NCI-H2029 treated with DMSO at 0.1 percent for 48 hours (cell line): Measurements from ENCODE around the gene MBP.

Experiments
- DNase-seq: peaks from one replicate; lab custom pipeline; 2025; lab: John Stamatoyannopoulos, UW

MBP gene

DNA sequence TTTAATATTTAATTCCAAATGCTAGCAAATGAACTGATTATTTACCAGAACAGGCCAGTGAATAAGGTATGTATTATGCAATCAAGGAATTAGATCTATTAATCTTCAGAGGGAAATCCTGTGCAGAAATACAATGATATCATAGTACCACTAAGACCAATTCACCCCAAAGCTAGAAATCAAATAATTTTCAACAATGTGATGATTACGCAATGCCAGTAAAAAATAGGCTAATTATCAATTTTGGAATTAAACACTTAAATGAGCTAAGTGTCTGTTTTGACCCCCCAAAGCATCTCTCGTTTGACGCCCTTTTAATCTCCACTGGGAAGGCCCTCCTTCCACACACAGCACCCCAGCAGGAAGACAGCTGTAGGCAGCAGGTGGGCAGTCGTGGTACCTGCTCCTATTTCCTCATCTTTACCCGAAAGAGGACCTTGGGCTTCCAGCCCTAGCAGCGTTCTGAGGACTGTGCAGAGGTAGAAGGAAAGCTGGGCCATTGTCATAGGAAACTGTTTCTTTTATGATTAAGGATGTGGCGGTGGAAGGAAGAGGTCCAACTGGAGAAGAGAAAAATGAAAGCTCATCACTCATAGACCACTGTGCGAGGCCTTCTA, 84.7 kb downstream of the MBP start:
- no peak for DNase-seq

DNA sequence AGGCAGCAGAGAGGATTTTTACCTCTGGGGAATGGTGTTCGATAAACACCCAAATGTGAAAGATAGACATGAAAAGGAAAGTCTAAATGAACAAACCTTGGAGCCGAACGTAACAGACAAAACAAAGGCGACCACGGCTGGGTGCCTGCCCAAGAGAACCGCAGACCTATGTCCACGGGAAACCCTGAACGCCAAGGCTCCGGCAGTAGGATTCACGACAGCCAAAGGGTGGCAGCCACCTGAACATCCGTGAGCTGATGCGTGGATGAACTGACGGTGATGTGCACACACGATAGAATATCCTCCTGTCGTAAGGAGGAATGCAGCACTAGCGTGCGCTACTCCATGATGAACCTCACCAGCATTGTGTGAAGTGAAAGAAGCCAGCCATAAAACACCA, 85.6 kb downstream of the MBP start:
- no peak for DNase-seq

DNA sequence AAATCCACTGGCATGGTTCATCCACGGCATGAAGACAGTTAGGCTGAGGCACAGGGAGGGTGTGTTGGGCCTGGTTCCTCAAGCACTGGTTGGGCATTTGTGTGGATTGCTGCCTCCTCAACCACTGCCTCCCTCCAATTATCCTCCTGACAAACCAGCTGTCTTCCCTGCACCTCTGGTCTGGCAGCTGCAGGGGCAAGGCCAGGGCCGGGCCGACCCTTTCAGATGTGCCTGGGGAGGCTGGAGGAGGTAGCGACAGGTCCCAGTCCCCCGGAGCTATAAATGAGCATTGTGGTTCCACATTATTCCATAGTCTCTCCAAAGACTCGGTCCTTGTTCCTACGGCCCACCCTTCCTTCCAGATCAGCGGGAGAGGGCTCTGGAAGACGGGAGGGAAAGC, 86.2 kb downstream of the MBP start:
- DNase-seq, result no peak

DNA sequence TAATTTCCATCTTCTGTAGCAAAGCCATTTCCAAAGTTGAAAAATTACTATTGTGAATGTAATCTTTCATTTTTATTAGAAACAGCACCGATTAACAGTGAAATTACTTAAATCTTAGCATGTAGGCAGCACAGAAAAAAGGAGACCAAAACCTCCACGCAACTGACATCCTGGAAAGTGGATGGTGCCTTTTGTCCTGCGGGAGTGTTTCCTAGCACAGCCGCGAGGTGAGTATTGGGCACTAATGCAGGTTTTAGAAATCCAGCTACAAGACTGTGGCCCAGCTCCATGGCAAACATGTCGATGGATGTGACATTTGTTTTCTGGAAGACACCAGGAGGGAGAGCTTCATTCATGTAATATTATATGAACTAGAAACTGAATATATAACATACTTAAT, 86.9 kb downstream of the MBP start:
- DNase-seq, result no peak

DNA sequence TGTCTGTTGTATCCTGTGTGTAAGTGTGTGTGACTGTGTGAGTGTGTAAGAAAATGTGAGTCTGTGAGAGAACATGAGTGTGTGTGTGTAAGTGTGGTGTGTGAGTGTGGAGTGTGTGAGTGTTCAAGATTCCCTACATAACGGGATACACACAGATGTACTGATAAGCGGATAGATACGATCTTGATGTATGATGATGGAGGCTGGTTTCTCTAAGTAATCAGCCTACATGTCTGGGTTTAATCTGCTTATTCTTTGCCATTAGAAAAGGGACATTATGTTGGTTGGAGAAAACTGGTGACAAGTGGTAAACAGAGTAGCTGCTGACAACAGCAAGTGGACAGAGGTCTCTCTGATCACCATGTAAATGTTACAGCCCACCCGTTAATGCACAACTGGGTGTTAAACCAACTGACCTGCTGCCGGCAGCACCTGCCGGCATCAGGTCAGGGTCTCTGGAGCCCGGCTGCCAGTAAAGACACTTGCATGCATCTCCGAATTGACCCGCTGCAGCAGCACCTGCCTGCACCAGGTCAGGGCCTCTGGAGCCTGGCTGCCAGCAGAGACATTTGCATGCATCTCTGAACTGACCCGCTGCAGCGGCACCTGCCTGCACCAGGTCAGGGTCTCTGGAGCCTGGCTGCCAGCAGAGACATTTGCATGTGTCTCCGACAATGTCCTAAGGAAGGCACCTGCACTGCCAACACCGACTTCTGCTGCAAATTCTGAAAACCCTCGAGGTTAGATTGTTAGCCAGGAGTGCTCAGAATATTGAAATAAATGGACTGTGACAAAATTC, 87.5 kb downstream of the MBP start:
- no peak for DNase-seq

DNA sequence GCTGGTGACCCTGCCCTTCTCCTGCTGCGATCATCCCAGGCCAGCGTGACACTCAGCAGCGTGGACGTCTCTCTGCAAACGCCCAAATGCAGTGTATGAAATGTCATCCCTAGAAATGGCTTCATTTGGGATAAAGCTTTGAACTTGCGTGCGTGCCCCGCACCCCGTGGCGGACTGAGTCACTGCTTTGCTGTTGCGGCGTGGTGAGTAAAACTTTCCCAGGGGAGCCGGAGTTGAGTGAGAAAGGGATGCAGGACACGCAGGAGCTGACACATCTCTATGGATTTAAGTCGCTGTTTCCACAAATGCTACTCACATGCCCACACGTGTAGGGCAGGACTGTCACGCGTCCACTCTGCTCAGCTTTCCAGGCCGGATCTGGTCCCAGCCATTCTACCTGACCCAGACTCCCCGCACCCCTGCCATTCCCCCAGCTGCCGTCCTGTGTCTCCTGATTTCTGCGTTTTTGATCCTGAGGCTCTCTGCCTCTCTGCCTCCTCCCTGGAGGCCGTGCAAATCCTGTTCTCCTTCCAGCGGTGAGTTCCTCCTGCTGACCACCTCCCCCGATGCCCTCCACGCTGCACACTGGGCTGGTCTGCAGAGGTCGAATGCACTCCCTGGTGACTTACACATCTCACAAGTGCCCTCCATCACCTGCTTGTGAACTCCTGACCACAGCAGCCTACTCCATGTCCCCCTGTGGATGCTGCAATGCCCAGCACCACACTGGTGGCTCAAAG, 88.9 kb downstream of the MBP start:
- no peak for DNase-seq

DNA sequence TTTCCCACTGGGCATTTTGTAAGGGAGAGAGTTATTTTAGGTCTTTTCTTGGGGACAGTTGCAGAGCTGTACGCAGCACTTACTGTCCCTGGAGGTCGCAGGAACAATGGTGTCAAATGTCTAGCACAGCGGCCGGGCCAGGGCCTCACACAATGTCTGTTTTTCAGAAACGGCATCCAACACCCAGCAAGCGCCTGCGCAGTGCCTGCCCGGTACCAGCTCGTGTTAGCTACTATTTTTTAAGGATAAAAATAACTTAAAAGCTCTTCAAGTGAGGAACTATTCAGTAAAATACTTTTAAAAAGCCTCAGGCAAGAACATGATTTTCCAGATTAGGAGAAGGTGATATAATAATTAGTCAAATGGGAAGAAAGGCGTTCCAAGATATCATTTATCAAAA, 90.0 kb downstream of the MBP start:
- DNase-seq, result no peak

DNA sequence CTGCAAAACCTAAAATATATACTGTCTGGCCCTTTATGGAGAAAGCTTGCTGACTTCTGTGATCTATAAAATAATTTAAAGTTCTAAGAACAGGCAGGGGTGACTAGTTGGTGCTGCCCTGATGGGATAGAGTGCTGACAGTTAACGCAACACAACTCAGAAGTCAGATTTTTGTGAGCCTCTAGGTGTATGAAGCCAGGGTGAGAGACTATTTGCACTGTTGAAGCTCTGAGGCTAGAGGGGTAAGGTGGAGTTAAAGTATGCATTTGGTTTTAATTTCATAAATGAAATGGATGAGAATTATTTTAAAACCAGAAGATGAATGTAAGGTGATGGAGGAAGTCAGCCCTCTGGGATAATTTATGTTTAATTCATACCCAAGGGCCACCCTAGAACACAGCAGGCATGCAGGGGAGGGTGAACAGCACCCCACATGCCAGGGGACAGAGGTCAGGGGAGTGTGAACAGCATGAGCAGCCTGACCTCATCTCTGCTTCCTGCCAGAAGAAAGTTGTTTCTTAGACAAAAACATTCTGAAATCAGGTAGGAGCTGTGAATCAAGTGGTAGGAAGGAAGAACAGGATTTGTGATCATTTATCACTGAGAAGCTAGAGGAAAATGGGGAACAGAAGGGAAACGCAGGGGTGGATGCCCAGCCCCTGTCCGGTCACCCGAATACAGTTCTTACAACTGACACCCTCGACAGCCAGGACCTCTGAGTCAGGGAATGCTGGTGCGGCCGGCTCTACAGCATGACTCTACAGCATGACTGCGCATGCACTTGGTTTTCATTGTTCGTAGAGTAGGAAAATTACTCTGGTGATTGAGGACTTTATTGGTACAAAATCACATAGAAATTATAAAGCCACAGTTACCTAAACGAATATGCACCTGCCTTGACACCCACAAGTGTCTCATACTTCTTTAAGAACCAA, 93.1 kb downstream of the MBP start:
- no peak for DNase-seq

DNA sequence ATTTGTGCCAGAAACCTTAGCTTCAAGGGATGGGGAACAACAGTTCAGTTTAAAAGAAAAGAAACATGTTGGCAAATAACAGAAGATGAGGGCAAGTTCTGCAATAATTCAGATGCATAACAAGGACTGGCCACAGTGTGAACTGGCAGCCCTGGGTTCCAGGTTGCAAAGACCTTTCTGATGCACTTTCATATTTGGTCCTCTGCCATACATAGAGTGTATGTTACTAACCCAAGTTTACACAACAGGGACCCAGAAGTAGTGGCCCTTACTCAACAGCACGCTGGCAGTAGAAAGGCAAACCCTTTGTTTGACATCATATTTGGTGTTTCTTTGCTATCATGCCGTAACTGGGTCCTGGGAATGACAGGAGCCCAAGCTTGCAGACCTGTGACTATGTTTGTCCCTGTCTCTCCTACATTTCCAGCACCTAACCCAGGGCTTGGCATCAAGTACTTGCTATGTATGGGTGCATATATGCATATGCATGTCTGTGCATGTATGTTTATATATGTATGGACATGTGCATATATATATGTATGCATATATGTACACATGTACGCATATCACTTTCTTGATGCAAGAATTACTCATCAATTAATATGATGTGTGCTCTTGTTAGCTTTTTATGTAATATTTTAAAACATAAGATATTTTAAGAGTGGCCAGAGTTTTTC, 94.3 kb downstream of the MBP start:
- DNase-seq, result no peak

DNA sequence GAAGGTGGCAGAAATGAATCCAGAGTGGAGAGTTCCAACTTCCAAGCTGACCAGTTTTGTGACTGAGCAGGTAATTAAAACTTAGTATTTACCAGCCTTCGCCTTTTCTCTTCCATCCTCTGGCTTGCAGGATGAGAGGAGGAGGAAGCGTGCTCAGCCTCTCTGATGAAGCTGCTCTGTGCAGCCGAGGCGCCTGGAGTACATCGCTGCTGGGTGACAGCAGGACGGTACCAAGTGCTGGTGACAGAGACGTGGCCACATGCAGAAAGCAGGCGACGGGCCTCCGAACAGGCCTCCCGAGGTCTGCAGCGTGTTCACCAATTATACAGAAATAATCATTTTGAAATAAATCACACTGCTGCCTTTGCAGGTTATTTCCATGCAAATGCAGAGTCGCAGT, 95.0 kb downstream of the MBP start:
- DNase-seq, result no peak

DNA sequence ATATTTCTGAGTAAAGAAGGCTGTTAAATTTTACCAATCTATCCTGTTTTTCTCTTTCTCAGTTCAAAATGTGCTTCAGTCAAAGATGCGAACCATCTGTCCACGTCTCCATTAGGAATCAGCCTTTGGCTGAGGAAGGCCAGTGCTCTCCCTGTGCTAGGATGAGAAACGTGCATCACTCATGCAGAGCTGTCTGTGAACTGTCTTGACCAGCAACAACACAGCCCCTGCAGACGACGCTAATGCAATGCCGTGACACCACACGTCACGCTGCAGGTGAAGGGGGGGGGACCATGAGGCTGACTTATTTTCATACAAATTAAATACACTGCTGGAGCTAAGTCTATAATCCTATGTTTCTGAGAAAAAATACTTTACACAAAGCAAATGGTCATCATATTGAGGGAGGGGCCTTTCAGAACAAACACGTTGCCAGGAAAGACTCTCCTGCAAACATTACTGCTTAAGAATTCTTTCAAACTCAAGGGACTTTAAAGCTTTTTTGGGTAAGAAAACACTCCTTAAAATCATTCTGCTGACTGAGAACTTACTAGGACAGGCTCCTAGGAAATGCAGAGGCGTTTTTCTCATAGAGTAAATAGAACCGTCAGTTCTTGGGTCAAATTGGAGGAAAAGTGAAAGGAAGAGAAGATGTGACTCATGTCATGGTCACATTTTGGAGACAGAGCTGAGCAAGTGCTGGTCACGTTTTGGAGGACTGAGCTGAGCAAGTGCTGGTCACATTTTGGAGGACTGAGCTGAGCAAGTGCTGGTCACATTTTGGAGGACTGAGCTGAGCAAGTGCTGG, 97.0 kb downstream of the MBP start:
- DNase-seq, result no peak

DNA sequence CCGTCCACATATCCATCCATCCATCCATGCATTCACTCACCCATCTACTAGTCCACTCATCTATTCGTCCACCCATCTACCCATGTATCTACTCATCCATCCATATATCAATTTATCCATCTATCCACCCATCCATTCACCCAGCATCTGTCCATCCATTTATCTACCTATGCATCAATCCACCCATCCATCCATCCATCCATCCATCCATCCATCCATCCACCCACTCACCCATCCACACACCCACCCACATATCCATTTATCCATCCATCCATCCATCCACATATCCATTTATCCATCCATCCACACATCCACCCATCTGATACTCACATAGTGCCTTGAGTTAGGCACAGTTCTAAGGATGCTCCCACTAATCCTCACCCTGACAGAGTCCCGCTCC, 99.0 kb downstream of the MBP start:
- no peak for DNase-seq

DNA sequence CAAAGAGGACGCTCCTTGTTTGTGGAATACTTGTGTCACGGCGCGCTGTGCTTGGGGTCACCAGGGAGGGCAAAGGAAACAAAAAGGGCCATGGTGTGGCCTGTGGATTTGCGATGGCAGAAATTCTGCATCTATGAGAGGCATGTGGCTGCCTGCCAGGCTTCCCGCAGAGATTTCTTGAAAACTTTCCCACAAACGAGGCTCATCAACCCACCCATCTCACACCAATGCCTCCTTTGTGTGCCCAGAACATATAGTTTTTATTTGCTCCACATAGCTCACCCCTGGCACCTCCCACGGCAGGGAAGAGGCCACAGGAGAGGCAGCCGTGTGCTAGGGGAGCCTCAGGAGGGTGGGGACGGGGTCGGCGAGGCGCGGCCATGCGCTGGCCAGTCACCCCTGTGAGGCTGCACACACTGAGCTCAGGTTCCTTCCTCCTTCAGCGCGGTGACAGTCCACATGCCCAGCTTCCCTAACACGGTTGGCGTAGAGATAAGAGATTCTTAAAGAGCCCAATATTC, 100.3 kb downstream of the MBP start:
- no peak for DNase-seq

DNA sequence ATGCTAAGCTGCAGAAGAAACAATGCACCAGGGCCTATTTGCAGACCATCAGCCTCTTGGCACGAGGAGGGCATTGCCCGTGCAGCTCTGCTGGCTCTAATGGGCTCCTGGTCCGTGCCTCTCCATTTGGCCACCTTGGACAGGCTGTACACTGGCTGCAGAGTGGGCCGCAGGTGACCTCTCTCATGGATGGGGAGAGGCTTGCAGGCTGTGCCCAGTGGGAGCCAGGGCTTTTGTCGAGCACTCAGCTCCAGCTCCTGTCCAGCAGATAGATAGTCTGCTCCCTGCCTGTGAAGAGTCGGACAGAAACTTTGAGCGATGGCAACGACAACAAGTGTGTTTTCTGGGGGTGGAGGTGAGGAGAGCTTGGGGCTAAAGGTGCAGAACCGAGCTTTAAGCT, 100.9 kb downstream of the MBP start:
- no peak for DNase-seq

DNA sequence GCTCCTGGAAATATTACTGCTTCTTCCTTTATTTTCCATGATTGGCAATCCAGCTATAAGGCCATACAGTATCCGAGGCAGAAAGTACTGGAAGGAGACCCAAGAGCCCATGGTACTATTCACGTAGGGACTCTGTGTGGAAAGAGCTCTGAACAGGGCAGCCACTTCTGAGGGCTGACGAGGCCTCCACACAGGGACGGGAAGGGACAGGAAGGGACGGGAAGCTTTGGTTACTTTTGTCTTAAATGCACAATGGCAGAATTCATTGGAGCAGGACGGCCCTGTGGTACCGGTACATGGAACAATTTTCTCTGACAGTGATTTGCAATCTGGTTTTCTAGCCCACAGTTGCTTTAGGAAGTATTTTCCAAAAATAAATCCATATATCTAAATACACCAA, 102.4 kb downstream of the MBP start:
- no peak for DNase-seq

DNA sequence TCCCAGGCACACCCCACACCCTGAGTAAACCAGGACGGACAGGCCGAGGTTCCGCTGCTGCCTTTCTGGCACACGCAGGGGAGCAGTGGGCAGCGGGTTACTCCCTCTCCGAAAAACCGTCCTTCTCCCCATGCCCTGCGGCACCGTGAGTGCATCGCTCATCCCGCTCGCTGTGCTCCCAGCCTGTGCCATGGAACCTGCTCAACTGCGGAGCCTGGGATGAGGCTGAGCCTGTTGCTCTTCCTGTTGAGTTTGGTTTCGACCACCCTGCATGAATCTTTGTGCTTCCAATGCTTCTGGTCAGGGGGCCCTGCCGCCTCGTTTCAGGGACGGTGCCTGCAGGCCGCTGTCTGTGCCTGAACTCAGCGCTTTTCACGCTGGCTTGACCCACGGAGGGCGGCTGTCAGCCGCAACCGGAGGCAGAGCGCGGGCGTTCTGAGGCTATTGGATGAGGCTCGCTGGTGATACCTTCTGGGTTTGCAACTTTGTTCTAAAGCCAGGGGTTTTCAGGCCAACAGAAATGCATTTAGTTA, 106.7 kb downstream of the MBP start:
- no peak for DNase-seq

DNA sequence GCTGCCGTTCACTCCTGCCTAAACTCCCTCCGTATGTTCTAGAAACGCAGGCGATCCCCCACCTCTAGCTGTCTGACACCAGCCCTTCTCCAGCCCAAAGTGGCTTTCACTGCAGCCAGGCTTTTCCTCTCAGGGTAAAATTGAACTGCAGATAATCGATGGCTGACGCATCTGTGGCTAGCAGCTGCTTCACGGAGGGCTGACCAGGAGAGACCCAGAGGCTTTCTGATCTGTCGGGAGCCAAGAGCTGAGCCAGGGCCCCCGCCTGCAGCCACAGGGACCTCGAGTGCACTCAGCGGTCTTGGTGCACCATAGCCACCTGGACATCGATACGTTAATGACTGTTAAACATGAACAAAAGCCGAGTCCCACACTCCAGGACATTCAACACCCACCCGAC, 107.5 kb downstream of the MBP start:
- DNase-seq, result no peak

DNA sequence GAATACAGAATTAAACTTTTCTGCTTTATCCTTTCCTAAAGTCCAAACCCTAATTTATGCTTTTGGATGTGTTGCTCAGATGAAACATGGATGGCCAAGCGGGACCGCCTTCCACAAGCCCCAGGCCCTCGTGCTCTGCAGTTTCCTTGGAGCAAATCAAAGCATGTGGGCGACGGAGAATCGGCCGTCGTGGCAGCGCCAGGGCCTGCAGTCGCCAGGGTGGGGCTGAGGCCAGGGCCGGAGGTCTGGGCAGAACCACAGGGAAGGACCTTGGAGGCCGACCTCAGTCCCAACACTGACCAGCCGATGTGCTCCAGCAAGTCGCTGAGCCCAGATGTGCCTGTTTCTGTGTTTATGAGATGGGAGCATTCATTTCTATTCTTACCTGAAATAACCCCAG, 108.1 kb downstream of the MBP start:
- DNase-seq, result no peak

DNA sequence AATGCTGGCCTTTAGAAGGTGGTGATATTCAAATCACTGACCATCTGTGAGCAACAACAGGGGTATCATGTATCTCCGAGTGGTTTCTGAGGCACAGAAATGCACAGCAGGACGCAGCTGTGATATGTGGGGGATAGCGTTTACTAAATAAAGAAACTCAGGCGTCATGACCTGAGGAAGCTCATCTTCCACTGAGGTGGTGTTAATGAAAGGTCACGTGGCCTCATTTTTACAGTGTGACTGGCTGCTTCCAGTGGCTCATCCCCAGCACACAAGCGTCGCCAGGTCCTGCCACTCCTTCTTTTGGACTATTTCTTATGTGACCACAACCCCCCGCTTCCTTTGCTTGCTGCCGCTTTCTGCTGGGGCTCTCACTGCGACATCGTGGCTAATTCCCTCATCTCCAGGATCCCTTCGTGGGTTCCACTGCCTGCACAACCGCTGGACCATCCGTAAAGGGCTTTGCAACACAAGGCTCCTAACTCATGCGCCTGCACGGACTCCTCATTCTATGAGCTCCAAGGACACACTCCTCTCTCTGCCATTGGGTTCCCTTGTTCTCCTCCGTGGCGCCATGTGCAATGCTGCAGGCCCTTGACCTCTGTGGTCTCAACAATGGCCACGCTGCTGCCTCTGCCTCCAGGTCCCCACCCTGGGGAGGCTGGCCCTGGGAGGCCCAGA, 109.3 kb downstream of the MBP start:
- DNase-seq, result no peak

DNA sequence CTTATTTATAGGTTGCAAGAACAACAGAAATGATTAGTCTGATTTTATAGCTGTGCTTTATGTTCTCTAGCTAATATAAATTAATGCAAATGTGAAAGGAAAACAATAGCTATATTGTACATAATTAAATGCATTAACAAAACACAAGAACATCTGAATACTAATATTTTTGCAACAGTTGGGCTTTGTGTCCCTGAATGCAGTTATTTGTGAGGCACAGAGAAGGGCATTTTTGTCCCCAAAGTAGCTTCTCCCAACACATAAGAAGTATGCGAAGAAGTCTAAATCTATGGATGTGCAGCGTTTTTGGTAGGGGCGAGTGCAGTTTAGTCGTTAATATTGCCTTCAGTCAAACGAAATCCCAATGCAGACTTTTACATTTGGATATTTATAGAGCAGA, 110.0 kb downstream of the MBP start:
- DNase-seq, result no peak
